ENCODE results near the gene SAP30BP. TPM values are rescaled to one million over a fixed set of nuclear protein-coding genes. Genes with fewer than 3 reads are reported as not detected.

SAP30BP gene
- total and polyA plus RNA-seq, 8 donors: 24.6 to 154 (median 72.9) TPM

- DNase-seq: no peak
- peaks cover 27 to 96% (median 75%) of the 10 kb centered on the region in 4 donors for H3K36me3 ChIP-seq
Observed at GRCh38 chr17:75731716-75732498, 64.8 kb downstream of the SAP30BP start.

GRCh38 chr17:75733471-75733870 is 66.3 kb downstream of the SAP30BP start:
- no peak overlapping the region for H3K4me3 ChIP-seq
- TF ChIP-seq EP300 (IDR thresholded peaks at IDR 0.05): no peak
- no peak for TF ChIP-seq CTCF (IDR thresholded peaks at IDR 0.05)
- no peak for TF ChIP-seq POLR2A (IDR thresholded peaks at IDR 0.05)
- no peak for TF ChIP-seq POLR2AphosphoS5 (IDR thresholded peaks at IDR 0.05)
- H3K36me3 ChIP-seq: peaks cover 25 to 96% (median 75%) of the 10 kb centered on the region in 4 donors
- 91 to 95% (median 92%) methylated on average over 17 to 18 of the region's 18 CpGs for WGBS, 5 donors
- peaks cover 0 to 6% (median 0%) of the 10 kb centered on the region in 3 donors for H3K27me3 ChIP-seq
- no peak for DNase-seq
- H3K27ac ChIP-seq: no peak overlapping the region
- H3K9me3 ChIP-seq: no peaks in the 10 kb centered on the region
- intact Hi-C loops (cut with DNase I; ENCODE audit: low total_unique reads): no loop called here
- peaks cover 0 to 15% (median 4%) of the 10 kb centered on the region in 4 donors for H3K4me1 ChIP-seq

More at GRCh38 chr17:75731716-75732498, 64.8 kb downstream of the SAP30BP start:
- Histone ChIP-seq H3K9me3 (no peaks in the 10 kb centered on the region), H3K4me1 (peaks cover 0 to 6% (median 4%) of the 10 kb centered on the region in 4 donors), H3K27ac (no peak overlapping the region), H3K27me3 (no peaks in the 10 kb centered on the region), H3K4me3 (no peak overlapping the region)
- 86 to 90% (median 86%) methylated on average over 18 to 31 of the region's 31 CpGs for WGBS, 5 donors
- intact Hi-C loops (cut with DNase I; ENCODE audit: low total_unique reads): no loop called here
- TF ChIP-seq EP300 (IDR thresholded peaks at IDR 0.05) (no peak), POLR2A (IDR thresholded peaks at IDR 0.05) (no peak), CTCF (IDR thresholded peaks at IDR 0.05) (no peak), POLR2AphosphoS5 (IDR thresholded peaks at IDR 0.05) (no peak)

GRCh38 chr17:75734674-75735294 is 67.6 kb downstream of the SAP30BP start:
- peak in 1 of 2 donors; percentile 5 for DNase-seq
- Histone ChIP-seq H3K27me3 (peaks cover 0 to 6% (median 0%) of the 10 kb centered on the region in 3 donors), H3K9me3 (no peaks in the 10 kb centered on the region), H3K36me3 (peaks cover 19 to 96% (median 74%) of the 10 kb centered on the region in 4 donors), H3K4me1 (peaks cover 0 to 15% (median 4%) of the 10 kb centered on the region in 4 donors), H3K27ac (peak overlapping the region in 1 of 5 donors; percentile 32), H3K4me3 (no peak overlapping the region)
- TF ChIP-seq EP300 (IDR thresholded peaks at IDR 0.05): no peak
- TF ChIP-seq POLR2A (IDR thresholded peaks at IDR 0.05): no peak
- no peak for TF ChIP-seq POLR2AphosphoS5 (IDR thresholded peaks at IDR 0.05)
- TF ChIP-seq CTCF (IDR thresholded peaks at IDR 0.05): no peak
- 67 to 85% (median 69%) methylated on average over 4 of the region's 4 CpGs for WGBS, 5 donors
- intact Hi-C loops (cut with DNase I; ENCODE audit: low total_unique reads): no loop called here

GRCh38 chr17:75736173-75736835 is 69.2 kb downstream of the SAP30BP start:
- Histone ChIP-seq H3K27me3 (peaks cover 0 to 6% (median 0%) of the 10 kb centered on the region in 3 donors), H3K36me3 (peaks cover 24 to 96% (median 75%) of the 10 kb centered on the region in 4 donors), H3K27ac (no peak overlapping the region), H3K4me3 (no peak overlapping the region), H3K9me3 (no peaks in the 10 kb centered on the region), H3K4me1 (peaks cover 0 to 15% (median 4%) of the 10 kb centered on the region in 4 donors)
- no peak for DNase-seq
- 89 to 92% (median 91%) methylated on average over 16 to 26 of the region's 26 CpGs for WGBS, 5 donors
- TF ChIP-seq CTCF (IDR thresholded peaks at IDR 0.05): no peak
- TF ChIP-seq POLR2A (IDR thresholded peaks at IDR 0.05): no peak
- TF ChIP-seq EP300 (IDR thresholded peaks at IDR 0.05): no peak
- TF ChIP-seq POLR2AphosphoS5 (IDR thresholded peaks at IDR 0.05): no peak
- intact Hi-C loops (cut with DNase I; ENCODE audit: low total_unique reads): no loop called here
